Subcutaneous abdominal adipose tissue (tissue), 5 donors: ENCODE results near the gene ARHGAP28.

Experiments used
- H3K27ac ChIP-seq: one replicate; pipeline ENCODE4 v1.7.0; 2013; ENCODE audit warnings: low read depth, mild to moderate bottlenecking, inconsistent platforms, low read length, moderate library complexity
- H3K27me3 ChIP-seq, 5 donors: one replicate each; pipeline ENCODE4 v1.7.0; 2013; ENCODE audit warnings: low read length in 5 of 5, inconsistent platforms in 1 of 5; ENCODE audit not compliant: control insufficient read depth in 5 of 5, insufficient read depth in 4 of 5
- H3K36me3 ChIP-seq, 5 donors: one replicate each; pipeline ENCODE4 v1.7.0; 2013; ENCODE audit warnings: low read length in 5 of 5; ENCODE audit not compliant: control insufficient read depth in 5 of 5, insufficient read depth in 5 of 5
- H3K4me1 ChIP-seq, 5 donors: one replicate each; pipeline ENCODE4 v1.7.0; 2013; ENCODE audit warnings: low read length in 5 of 5, mild to moderate bottlenecking in 3 of 5, moderate library complexity in 1 of 5; ENCODE audit not compliant: control insufficient read depth in 5 of 5, insufficient read depth in 5 of 5
- H3K4me3 ChIP-seq, 5 donors: one replicate each; pipeline ENCODE4 v1.7.0; 2013; ENCODE audit warnings: low read length in 5 of 5, low read depth in 1 of 5
- H3K9ac ChIP-seq, 5 donors: one replicate each; pipeline ENCODE4 v1.7.0; 2013; ENCODE audit warnings: low read length in 5 of 5, mild to moderate bottlenecking in 4 of 5, moderate library complexity in 3 of 5
- H3K9me3 ChIP-seq, 5 donors: one replicate each; pipeline ENCODE4 v1.7.0; 2013; ENCODE audit warnings: low read length in 5 of 5; ENCODE audit not compliant: control insufficient read depth in 5 of 5
- donor health status: healthy.
- donor health status: healthy.
- donor health status: healthy.
- donor health status: healthy.
- donor health status: healthy.

ARHGAP28 gene

GRCh38 chr18:6745504-6746031 is 16.1 kb downstream of the ARHGAP28 start:
- H3K9me3 ChIP-seq: peaks cover 0 to 7% (median 2%) of the 10 kb centered on the region in 5 donors
- H3K9ac ChIP-seq: no peak overlapping the region
- peaks cover 4 to 16% (median 13%) of the 10 kb centered on the region in 5 donors for H3K4me1 ChIP-seq
- no peak overlapping the region for H3K4me3 ChIP-seq
- H3K27ac ChIP-seq: no peak overlapping the region
- H3K27me3 ChIP-seq: no peaks in the 10 kb centered on the region
- no peaks in the 10 kb centered on the region for H3K36me3 ChIP-seq

- H3K9me3 ChIP-seq: peaks cover 0 to 9% (median 3%) of the 10 kb centered on the region in 5 donors
- no peak overlapping the region for H3K27ac ChIP-seq
- no peak overlapping the region for H3K9ac ChIP-seq
- peaks cover 0 to 10% (median 5%) of the 10 kb centered on the region in 5 donors for H3K4me1 ChIP-seq
- no peaks in the 10 kb centered on the region for H3K36me3 ChIP-seq
- H3K4me3 ChIP-seq: no peak overlapping the region
- no peaks in the 10 kb centered on the region for H3K27me3 ChIP-seq
Measured at GRCh38 chr18:6746386-6746960, 17.0 kb downstream of the ARHGAP28 start.

- H3K36me3 ChIP-seq: no peaks in the 10 kb centered on the region
- no peak overlapping the region for H3K27ac ChIP-seq
- H3K4me1 ChIP-seq: peaks cover 0 to 14% (median 10%) of the 10 kb centered on the region in 5 donors
- peaks cover 0 to 9% (median 3%) of the 10 kb centered on the region in 5 donors for H3K9me3 ChIP-seq
- H3K4me3 ChIP-seq: no peak overlapping the region
- H3K27me3 ChIP-seq: no peaks in the 10 kb centered on the region
- H3K9ac ChIP-seq: no peak overlapping the region
Measured at GRCh38 chr18:6747646-6748045, 18.1 kb downstream of the ARHGAP28 start.

GRCh38 chr18:6748241-6748640 is 18.7 kb downstream of the ARHGAP28 start:
- Histone ChIP-seq H3K4me3 (no peak overlapping the region), H3K27me3 (no peaks in the 10 kb centered on the region), H3K36me3 (no peaks in the 10 kb centered on the region), H3K9ac (no peak overlapping the region), H3K9me3 (peaks cover 0 to 9% (median 3%) of the 10 kb centered on the region in 5 donors), H3K4me1 (peaks cover 0 to 16% (median 10%) of the 10 kb centered on the region in 5 donors), H3K27ac (no peak overlapping the region)

- Histone ChIP-seq H3K27me3 (no peaks in the 10 kb centered on the region), H3K4me3 (no peak overlapping the region), H3K4me1 (peaks cover 0 to 20% (median 10%) of the 10 kb centered on the region in 5 donors), H3K9me3 (peaks cover 0 to 9% (median 3%) of the 10 kb centered on the region in 5 donors), H3K36me3 (no peaks in the 10 kb centered on the region), H3K27ac (no peak overlapping the region), H3K9ac (no peak overlapping the region)
Measured at GRCh38 chr18:6750411-6750810, 20.9 kb downstream of the ARHGAP28 start.

- Histone ChIP-seq H3K27ac (no peak overlapping the region), H3K27me3 (no peaks in the 10 kb centered on the region), H3K9me3 (peaks cover 0 to 9% (median 3%) of the 10 kb centered on the region in 5 donors), H3K9ac (no peak overlapping the region), H3K36me3 (no peaks in the 10 kb centered on the region), H3K4me3 (no peak overlapping the region), H3K4me1 (peaks cover 0 to 25% (median 10%) of the 10 kb centered on the region in 5 donors)
Measured at GRCh38 chr18:6751222-6751621, 21.7 kb downstream of the ARHGAP28 start.

GRCh38 chr18:6752202-6752860 is 22.8 kb downstream of the ARHGAP28 start:
- Histone ChIP-seq H3K9ac (peak overlapping the region in 1 of 5 donors; percentile 63), H3K27me3 (no peaks in the 10 kb centered on the region), H3K9me3 (peaks cover 0 to 9% (median 3%) of the 10 kb centered on the region in 5 donors), H3K27ac (peak overlapping the region; percentile 52), H3K36me3 (no peaks in the 10 kb centered on the region), H3K4me1 (peaks cover 0 to 25% (median 10%) of the 10 kb centered on the region in 5 donors), H3K4me3 (peak overlapping the region in 3 of 5 donors; percentile 1 to 52 (median 44))

GRCh38 chr18:6755107-6755506 is 25.6 kb downstream of the ARHGAP28 start:
- H3K4me3 ChIP-seq: no peak overlapping the region
- peaks cover 0 to 32% (median 15%) of the 10 kb centered on the region in 5 donors for H3K4me1 ChIP-seq
- no peak overlapping the region for H3K9ac ChIP-seq
- H3K27ac ChIP-seq: no peak overlapping the region
- no peaks in the 10 kb centered on the region for H3K36me3 ChIP-seq
- peaks cover 0 to 7% (median 3%) of the 10 kb centered on the region in 5 donors for H3K9me3 ChIP-seq
- H3K27me3 ChIP-seq: no peaks in the 10 kb centered on the region

- Histone ChIP-seq H3K4me3 (no peak overlapping the region), H3K9me3 (no peaks in the 10 kb centered on the region), H3K36me3 (no peaks in the 10 kb centered on the region), H3K27me3 (no peaks in the 10 kb centered on the region), H3K27ac (no peak overlapping the region), H3K4me1 (peaks cover 0 to 16% (median 7%) of the 10 kb centered on the region in 5 donors), H3K9ac (no peak overlapping the region)
Measured at GRCh38 chr18:6757931-6758330, 28.4 kb downstream of the ARHGAP28 start.

GRCh38 chr18:6759579-6759978 is 30.1 kb downstream of the ARHGAP28 start:
- Histone ChIP-seq H3K27ac (no peak overlapping the region), H3K36me3 (no peaks in the 10 kb centered on the region), H3K27me3 (no peaks in the 10 kb centered on the region), H3K4me3 (no peak overlapping the region), H3K9ac (no peak overlapping the region), H3K9me3 (no peaks in the 10 kb centered on the region), H3K4me1 (peaks cover 0 to 18% (median 7%) of the 10 kb centered on the region in 5 donors)
